NCI-H345 (cell line): ENCODE measurements around the gene MSX2.

Experiments
- DNase-seq: peaks from one replicate; lab custom pipeline; 2025; lab: John Stamatoyannopoulos, UW

The MSX2 gene

GRCh38 chr5:174724484-174725260 lies at the start of gene MSX2:
MSX2 (plus strand) TSS chr5:174724582; CDS start chr5:174724660, 78 bp downstream.
- DNase-seq = no peak

- no peak for DNase-seq
Observed at GRCh38 chr5:174675110-174675509, 49.3 kb upstream of the MSX2 start.

- DNase-seq = no peak
Observed at GRCh38 chr5:174675916-174676315, 48.5 kb upstream of the MSX2 start.

GRCh38 chr5:174678107-174678506 lies 46.3 kb upstream of the MSX2 start:
- DNase-seq = no peak

GRCh38 chr5:174680901-174681565 lies 43.3 kb upstream of the MSX2 start:
- DNase-seq = no peak

- DNase-seq = no peak
Observed at GRCh38 chr5:174687503-174687902, 36.9 kb upstream of the MSX2 start.

- no peak for DNase-seq
Observed at GRCh38 chr5:174688441-174689354, 35.7 kb upstream of the MSX2 start.

GRCh38 chr5:174690271-174690670 lies 34.1 kb upstream of the MSX2 start:
- no peak for DNase-seq

GRCh38 chr5:174692381-174692780 lies 32.0 kb upstream of the MSX2 start:
- no peak for DNase-seq

- no peak for DNase-seq
Observed at GRCh38 chr5:174692982-174693422, 31.4 kb upstream of the MSX2 start.

- DNase-seq = peak; percentile 9
Observed at GRCh38 chr5:174693697-174694385, 30.5 kb upstream of the MSX2 start.

GRCh38 chr5:174694611-174695010 lies 29.8 kb upstream of the MSX2 start:
- DNase-seq = no peak

- DNase-seq = no peak
Observed at GRCh38 chr5:174698156-174698555, 26.2 kb upstream of the MSX2 start.

GRCh38 chr5:174699131-174699530 lies 25.3 kb upstream of the MSX2 start:
- DNase-seq = no peak

GRCh38 chr5:174706997-174707572 lies 17.3 kb upstream of the MSX2 start:
- DNase-seq = no peak

GRCh38 chr5:174707671-174708070 lies 16.7 kb upstream of the MSX2 start:
- no peak for DNase-seq

GRCh38 chr5:174708476-174709207 lies 15.7 kb upstream of the MSX2 start:
- no peak for DNase-seq

GRCh38 chr5:174714751-174715150 lies 9.6 kb upstream of the MSX2 start:
- DNase-seq = no peak

GRCh38 chr5:174715804-174716203 lies 8.6 kb upstream of the MSX2 start:
- no peak for DNase-seq

GRCh38 chr5:174717826-174718455 lies 6.4 kb upstream of the MSX2 start:
- no peak for DNase-seq
